Iris pigment epithelial cell (primary cell): Measurements from ENCODE around the gene SLU7.

ENCODE experiments used
- DNase-seq: peaks from one replicate; pipeline ENCODE4 v3.0.0-alpha.2; 2011; ENCODE audit warnings: low read depth

SLU7 gene

GRCh38 chr5:160418561-160419457, at the start of gene SLU7:
TSS of gene SLU7 (minus strand) at chr5:160419081. CDS start at chr5:160415294, 3,787 bp downstream.
- peak; percentile 97 for DNase-seq

DNA sequence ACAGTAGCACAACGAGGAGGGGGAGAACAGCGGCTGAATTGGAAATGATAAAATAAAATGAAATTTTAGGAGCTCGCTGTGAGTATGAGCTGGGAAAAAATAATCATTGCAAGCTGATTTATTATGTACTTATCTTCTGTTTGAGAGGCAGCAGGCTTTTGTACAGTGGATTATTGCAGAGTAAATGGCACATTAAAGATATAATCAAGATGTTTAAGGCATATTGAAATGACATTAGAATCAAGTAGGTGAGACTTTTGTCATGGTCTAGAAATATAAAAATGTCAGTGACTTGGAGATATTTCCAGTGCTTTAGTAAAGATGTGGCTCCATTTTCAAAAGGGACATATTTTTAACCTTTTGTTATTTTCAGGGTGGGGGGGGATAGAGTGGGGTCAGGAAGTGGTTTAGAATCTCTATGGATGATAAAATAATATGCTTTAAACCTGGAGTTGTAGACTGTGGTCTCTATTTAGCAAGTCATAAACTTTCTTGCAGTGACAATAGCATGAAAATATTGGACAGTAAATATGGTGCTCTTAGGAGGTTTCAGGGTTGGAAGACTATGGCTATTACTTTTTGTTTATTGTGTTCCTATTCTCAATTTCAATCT, 49.6 kb upstream of the SLU7 start:
- DNase-seq, result no peak

- DNase-seq, result peak; percentile 90
These were observed 48.9 kb upstream of the SLU7 start for GRCh38 chr5:160467555-160468362.

- DNase-seq, result peak; percentile 48
These were observed 48.1 kb upstream of the SLU7 start for GRCh38 chr5:160466889-160467554.

DNA sequence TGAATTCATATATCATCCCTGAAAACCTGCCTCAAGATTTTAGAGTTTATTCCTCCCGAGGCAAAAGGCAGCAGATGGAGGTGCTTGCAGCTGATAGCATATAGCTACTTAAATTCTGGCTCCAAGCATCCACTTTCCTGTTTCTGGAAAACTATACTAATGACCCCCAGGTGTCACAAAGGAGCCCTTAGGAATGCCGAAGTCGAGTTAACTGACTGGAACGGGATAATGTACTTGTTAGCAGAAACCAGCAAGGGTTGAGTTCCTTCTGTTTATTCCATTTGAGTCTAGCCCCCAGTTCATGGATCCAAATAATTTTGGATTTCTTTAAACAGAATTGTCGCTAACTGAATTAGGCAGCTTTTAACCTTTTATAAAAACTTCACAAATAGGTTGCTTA, 47.2 kb upstream of the SLU7 start:
- DNase-seq, result no peak

- DNase-seq, result no peak
These were observed 45.6 kb upstream of the SLU7 start for GRCh38 chr5:160464466-160464797.

- peak; percentile 90 for DNase-seq
These were observed 45.0 kb upstream of the SLU7 start for GRCh38 chr5:160463740-160464465.

GRCh38 chr5:160463227-160463626, 44.3 kb upstream of the SLU7 start:
- no peak for DNase-seq

DNA sequence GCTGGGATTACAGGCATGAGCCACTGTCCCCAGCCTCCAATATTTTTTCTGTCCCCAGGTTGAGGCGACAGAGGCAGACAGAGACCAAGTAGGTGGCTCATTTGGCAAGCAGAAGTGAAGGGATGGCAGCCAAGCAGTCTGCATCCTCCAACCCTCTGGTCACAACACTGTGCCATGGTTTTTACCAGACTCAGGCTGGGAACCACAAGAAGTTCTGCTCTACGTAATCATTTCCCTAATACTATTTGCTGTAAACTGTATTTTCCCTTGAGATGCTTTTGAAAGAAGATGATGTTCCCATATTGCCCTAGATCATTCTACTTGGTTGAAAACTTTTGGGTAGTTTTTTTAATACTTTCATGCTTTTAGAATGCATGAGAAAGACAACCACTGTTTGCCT, 43.3 kb upstream of the SLU7 start:
- DNase-seq, result no peak

DNA sequence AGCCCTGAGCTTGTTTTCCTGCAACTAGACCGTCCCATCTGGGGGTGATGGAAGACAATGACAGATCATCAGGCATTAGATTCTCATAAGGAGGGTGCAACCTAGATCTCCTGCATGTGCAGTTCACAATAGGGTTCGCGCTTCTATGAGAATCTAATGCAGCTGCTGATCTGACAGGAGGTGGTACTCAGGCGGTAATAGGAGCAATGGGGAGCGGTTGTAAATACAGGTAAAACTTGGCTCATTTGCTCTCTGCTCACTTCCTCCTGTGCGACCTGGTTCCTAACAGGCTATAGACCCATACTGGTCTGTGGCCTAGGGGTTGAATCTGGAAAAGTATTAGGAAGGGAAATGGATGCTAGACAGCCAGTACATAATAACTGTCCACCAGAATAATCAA, 42.5 kb upstream of the SLU7 start:
- no peak for DNase-seq

DNA sequence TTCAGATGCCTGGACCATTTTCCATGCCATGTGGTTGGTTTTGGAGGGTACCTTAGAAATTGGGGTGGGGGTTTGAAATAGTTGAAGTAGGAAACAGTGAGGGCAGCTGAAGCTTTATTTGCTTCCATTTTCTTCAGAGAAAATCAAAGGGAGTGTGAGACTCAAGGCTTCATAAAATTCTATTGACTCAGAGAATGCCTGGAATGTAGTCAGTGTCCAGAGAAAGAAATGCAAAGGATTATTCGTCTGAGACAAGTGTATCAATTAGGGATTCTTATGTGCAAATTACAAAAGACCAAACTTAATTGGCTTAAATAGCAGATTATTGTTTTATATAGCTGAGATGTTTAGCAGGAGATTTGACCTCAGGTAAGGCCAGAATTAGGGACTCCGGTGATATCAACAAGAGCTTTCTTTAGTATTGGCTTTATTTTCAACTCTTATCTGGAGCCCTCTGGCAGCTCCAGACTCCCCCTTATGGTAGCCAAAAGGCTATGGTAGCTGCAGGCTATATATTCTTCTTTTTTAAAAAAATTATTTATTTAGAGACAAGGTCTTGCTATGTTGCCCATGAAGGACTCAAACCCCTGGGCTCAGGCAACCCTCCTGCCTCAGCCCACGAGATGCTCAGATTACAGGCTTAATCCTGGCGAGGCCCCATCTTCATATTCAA, 41.6 kb upstream of the SLU7 start:
- peak; percentile 51 for DNase-seq

- no peak for DNase-seq
These were observed 40.2 kb upstream of the SLU7 start for GRCh38 chr5:160458806-160459800.

DNA sequence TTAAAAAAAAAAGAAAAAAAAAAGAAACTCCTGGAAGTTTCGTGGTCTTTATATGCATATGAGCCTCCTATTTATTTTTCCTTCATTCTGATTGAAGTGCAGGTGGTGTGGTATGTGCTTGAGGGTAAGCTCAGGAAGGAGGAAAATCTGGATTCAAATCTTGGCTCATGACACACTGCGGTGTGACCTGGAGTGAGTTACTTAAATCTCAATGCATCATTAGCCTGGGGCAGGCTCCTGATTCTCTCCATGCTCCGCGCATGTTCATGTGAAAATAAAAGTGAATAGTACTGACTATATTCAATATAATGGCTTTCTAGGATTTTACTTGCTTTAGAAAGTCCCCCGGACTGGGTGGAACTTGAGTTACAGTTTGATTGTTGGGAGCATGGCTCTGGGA, 38.4 kb upstream of the SLU7 start:
- no peak for DNase-seq

DNA sequence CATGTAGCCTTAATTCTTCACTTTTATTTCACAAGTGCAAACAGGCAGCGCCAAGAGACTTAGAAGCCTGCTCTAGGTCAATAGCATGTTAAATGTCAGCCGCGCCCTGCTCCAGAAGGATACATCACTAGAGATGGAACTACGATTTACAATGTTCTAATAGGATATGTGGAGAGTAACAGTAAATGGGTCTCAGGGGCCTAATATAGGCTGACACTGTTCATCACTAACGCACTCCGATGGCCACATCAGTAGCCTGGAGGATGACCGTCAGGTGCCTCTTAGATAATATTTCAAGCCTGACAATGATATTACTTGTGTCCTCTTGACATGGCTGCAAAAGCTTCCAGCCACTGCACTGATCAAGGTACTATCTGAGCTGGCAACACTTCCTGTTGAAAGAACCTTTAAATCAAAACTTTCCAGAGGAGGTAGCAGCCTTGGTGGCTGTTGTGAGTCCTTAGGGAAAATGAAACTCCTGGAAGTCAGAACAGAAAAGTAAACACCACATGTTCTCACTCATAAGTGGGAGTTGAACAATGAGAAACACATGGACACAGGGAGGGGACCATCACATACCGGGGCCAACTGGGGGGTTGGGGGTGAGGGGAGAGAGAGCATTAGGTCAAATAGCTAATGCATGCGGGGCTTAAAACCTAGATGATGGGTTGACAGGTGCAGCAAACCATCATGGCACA, 37.7 kb upstream of the SLU7 start:
- DNase-seq, result no peak

- no peak for DNase-seq
These were observed 36.7 kb upstream of the SLU7 start for GRCh38 chr5:160455600-160455999.

DNA sequence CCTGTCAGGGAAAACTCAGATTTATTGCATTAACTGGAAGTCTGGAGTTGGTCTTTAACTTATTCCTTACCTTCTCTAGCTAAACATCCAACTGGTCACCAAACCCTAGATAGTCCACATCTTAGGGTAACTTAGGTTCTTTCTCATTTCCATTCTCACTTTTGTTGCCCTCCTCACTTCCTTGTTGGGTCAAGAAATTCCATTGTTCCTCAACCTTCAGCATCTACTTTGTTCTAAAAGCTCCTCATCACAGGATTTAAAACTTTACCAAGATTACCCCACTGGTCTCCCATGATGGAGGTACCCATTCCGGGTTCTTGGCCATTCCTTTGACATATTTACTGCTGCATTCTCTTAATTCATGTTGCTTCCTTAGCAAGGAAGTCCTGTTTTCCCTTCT, 34.9 kb upstream of the SLU7 start:
- DNase-seq, result no peak

GRCh38 chr5:160452795-160453194, 33.9 kb upstream of the SLU7 start:
- DNase-seq, result no peak

GRCh38 chr5:160452036-160452435, 33.2 kb upstream of the SLU7 start:
- no peak for DNase-seq

- DNase-seq, result peak; percentile 21
These were observed 32.4 kb upstream of the SLU7 start for GRCh38 chr5:160451281-160451680.
